Activated CD4-positive, alpha-beta T cell treated with anti-CD3 and anti-CD28 coated beads for 36 hours (primary cell): Measurements from ENCODE around the gene TMEM106A. TPM values are rescaled to one million over a fixed set of nuclear protein-coding genes. Genes with fewer than 3 reads are reported as not detected.
"Not testable (repeated sequence)": the region's sequence is repeated elsewhere in the genome, so short reads cannot be mapped to it uniquely, and the experiment has no call there.

Source experiments
- ATAC-seq: fragments of 200-7000 bp; cut with Tn5 transposase; one replicate; pipeline ENCODE4 v1.10.0; 2021; ENCODE audit warnings: mild to moderate bottlenecking, moderate library complexity
- CTCF ChIA-PET: fragments of 350-600 bp; sonication (Branson Sonifier 250); formaldehyde crosslinking; loops from one replicate; lab custom pipeline; 2021; ENCODE audit warnings: antibody characterized with exemption; lab: Charles Lee
- POLR2A ChIA-PET: fragments of 350-600 bp; sonication (Branson Sonifier 250); formaldehyde crosslinking; loops from one replicate; lab custom pipeline; 2021; ENCODE audit warnings: antibody characterized with exemption, inconsistent platforms; lab: Charles Lee
- DNase-seq: peaks from one replicate; pipeline ENCODE4 v3.0.0-alpha.2; 2020
- H3K27ac Mint-ChIP-seq: one replicate; pipeline ENCODE4 v1.8.0; 2021; ENCODE audit warnings: mixed read lengths
- H3K27me3 Mint-ChIP-seq: one replicate; pipeline ENCODE4 v1.8.0; 2021; ENCODE audit warnings: mixed read lengths
- H3K36me3 Mint-ChIP-seq: one replicate; pipeline ENCODE4 v1.8.0; 2021; ENCODE audit warnings: low read depth, mixed read lengths
- H3K4me1 Mint-ChIP-seq: one replicate; pipeline ENCODE4 v1.8.0; 2021; ENCODE audit warnings: mixed read lengths
- H3K4me3 Mint-ChIP-seq: one replicate; pipeline ENCODE4 v1.8.0; 2021; ENCODE audit warnings: mild to moderate bottlenecking, moderate library complexity, mixed read lengths
- H3K9me3 Mint-ChIP-seq: one replicate; pipeline ENCODE4 v1.8.0; 2021; ENCODE audit warnings: low read depth, mixed read lengths
- intact Hi-C, 2 experiments: fragments of 100-400 bp; cut with DNase I in 1 of 2; cut with micrococcal nuclease in 1 of 2; formaldehyde crosslinking; loops; one replicate each; pipeline versions ENCODE4 v1.14.2 to v1.15.1; 2022 to 2024; cut with DNase I, micrococcal nuclease
- total RNA-seq, 2 experiments: library from RNA; stranded (reverse); gene quantifications; one replicate each; pipeline ENCODE4 v1.2.3, GENCODE V29; 2021

The TMEM106A gene
- total RNA-seq, 2 experiments from 2014 or later, result 10.7 to 10.8 TPM

DNA sequence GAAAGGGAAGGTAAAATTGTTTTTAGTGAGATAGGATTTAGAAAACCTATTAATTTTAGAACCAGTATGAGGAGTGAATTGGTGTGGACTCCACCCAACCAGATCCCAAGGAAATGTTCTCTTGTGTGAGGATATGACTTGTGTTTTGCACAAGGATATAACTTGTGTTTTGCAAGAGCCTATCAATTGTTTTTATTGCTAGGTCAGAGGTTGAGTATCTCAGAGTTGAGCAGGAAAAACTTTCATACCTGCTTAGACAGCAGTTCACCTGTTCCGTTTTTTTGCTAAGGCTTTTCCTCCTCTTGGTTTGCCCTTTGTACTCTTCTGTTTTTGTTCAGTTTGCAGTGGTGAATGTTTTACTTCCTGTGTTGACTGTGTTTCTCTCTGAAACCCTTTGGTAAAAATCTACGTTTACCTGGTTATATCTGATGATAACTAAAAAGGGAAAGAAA, 35.5 kb upstream of the TMEM106A start:
- Mint-ChIP-seq H3K27me3 (no peaks in the 10 kb centered on the region), H3K9me3 (no peaks in the 10 kb centered on the region), H3K4me1 (peaks cover 46% of the 10 kb centered on the region), H3K4me3 (peak overlapping the region; percentile 46), H3K36me3 (peaks cover 27% of the 10 kb centered on the region), H3K27ac (peak overlapping the region; percentile 88)
- POLR2A ChIA-PET, result interaction anchor here (0.6 to 0.7 kb wide), 2 partner anchors 114 to 140 kb away, joined by 3 read pairs; no protein-coding TSS in a partner anchor
- CTCF ChIA-PET, result interaction anchor here (0.7 to 1.2 kb wide), 3 partner anchors 13 to 64 kb away, joined by 3 to 4 read pairs (median 4); no protein-coding TSS in a partner anchor
- no peak for DNase-seq
- intact Hi-C loops, result loop anchor here in 1 of 2 experiments (10.0 kb wide), 1 partner anchor 611 kb away; the partner anchor contains the start of genes COASY and MLX
- ATAC-seq, result no peak

DNA sequence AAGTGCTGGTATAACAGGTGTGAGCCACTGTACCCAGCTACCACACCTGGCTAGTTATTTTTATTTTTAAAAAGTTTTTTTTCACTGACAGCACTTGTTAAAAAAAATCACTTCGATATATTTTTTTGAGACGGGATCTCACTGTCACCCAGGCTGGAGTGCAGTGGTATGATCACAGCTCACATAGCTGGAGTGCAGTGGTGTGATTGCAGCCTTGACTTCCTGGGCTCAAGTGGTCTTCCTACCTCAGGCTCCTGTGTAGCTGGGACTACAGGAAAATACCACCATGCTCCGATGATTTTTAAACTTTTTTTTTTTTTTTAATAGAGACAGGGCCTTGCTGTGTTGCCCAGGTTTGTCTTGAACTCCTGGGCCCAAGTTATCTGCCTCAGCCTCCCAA, 27.8 kb upstream of the TMEM106A start:
- no peak overlapping the region for H3K4me3 Mint-ChIP-seq
- DNase-seq (no peak), ATAC-seq (no peak)
- H3K4me1 Mint-ChIP-seq, result no peaks in the 10 kb centered on the region
- peaks cover 2% of the 10 kb centered on the region for H3K9me3 Mint-ChIP-seq
- no peak overlapping the region for H3K27ac Mint-ChIP-seq
- no peaks in the 10 kb centered on the region for H3K27me3 Mint-ChIP-seq
- intact Hi-C loops, result no loop called here
- ChIA-PET CTCF (no interaction called here), POLR2A (no interaction called here)
- H3K36me3 Mint-ChIP-seq, result peaks cover 18% of the 10 kb centered on the region

DNA sequence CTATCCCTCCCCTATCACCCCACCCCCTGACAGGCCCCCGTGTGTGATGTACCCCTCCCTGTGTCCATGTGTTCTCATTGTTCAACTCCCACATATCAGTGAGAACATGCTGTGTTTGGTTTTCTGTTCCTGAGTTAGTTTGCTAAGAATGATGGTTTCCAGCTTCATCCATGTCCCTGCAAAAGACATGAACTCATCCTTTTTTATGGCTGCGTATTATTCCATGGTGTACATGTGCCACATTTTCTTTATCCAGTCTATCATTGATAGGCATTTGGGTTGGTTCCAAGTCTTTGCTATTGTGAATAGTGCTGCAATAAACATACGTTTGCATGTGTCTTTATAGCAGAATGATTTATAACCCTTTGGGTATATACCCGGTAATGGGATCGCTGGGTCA, 25.0 kb upstream of the TMEM106A start:
- H3K4me1 Mint-ChIP-seq, H3K9me3 Mint-ChIP-seq, POLR2A ChIA-PET, H3K27me3 Mint-ChIP-seq, H3K27ac Mint-ChIP-seq, DNase-seq, CTCF ChIA-PET, intact Hi-C loops, ATAC-seq, H3K4me3 Mint-ChIP-seq: not testable (repeated sequence)
- peaks cover 37% of the 10 kb centered on the region for H3K36me3 Mint-ChIP-seq

DNA sequence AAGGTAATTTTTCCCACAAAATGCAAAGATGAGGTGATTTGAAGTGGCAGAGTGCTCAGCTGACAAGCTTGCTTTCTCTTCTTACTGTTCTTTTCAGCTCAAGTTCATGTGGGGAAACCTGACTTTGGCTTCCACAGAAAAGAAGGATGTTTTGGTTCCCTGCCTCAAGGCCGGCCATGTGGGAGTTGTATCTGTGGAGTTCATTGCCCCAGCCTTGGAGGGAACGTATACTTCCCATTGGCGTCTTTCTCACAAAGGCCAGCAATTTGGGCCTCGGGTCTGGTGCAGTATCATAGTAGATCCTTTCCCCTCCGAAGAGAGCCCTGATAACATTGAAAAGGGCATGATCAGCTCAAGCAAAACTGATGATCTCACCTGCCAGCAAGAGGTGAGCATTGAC, 18.4 kb upstream of the TMEM106A start:
- H3K4me3 Mint-ChIP-seq, result no peak overlapping the region
- no peak for DNase-seq
- ATAC-seq, result no peak
- H3K27me3 Mint-ChIP-seq, result no peaks in the 10 kb centered on the region
- no peaks in the 10 kb centered on the region for H3K9me3 Mint-ChIP-seq
- ChIA-PET POLR2A (interaction anchor here (1.1 kb wide), 1 partner anchor 127 kb away, joined by 5 read pairs; no protein-coding TSS in a partner anchor), CTCF (interaction anchor here (1.1 kb wide), 1 partner anchor 29 kb away, joined by 3 read pairs; no protein-coding TSS in a partner anchor)
- no peak overlapping the region for H3K27ac Mint-ChIP-seq
- intact Hi-C loops, result loop anchor here in 1 of 2 experiments (5.0 kb wide), 1 partner anchor 86 kb away; no protein-coding TSS in a partner anchor
- no peaks in the 10 kb centered on the region for H3K4me1 Mint-ChIP-seq
- H3K36me3 Mint-ChIP-seq, result peaks cover 51% of the 10 kb centered on the region

DNA sequence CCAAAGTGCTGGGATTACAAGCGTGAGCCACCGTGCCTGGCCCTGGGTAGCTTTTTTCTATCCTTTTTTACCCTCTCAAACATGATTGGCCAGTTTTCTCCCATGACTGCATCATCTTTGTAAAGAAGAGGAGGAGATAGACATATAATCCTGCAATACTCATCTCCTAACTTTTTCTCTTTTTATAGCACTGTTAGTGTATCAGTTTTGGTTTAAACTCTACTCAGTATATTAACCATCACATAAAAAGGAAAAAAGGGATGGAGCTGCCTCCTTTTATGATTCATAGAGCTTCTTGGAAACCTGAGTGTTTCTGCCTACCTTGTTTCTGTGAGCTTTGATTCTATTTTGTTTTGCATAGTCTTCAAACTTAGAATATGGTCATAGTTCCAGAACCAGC, 12.0 kb upstream of the TMEM106A start:
- no peaks in the 10 kb centered on the region for H3K9me3 Mint-ChIP-seq
- H3K4me3 Mint-ChIP-seq, result no peak overlapping the region
- DNase-seq (no peak), ATAC-seq (peak; percentile 90)
- ChIA-PET CTCF (interaction anchor here (0.6 to 1.7 kb wide), 8 partner anchors 9 to 591 kb away, joined by 3 to 6 read pairs (median 4); partner anchors contain the start of genes NBR1 and RETREG3), POLR2A (interaction anchor here (0.6 to 2.3 kb wide), 11 partner anchors 12 to 201 kb away, joined by 3 to 11 read pairs (median 5); partner anchors contain the start of genes RPL27 and TMEM106A)
- peaks cover 8% of the 10 kb centered on the region for H3K4me1 Mint-ChIP-seq
- peaks cover 52% of the 10 kb centered on the region for H3K36me3 Mint-ChIP-seq
- no peaks in the 10 kb centered on the region for H3K27me3 Mint-ChIP-seq
- H3K27ac Mint-ChIP-seq, result peak overlapping the region; percentile 83
- intact Hi-C loops, result no loop called here

DNA sequence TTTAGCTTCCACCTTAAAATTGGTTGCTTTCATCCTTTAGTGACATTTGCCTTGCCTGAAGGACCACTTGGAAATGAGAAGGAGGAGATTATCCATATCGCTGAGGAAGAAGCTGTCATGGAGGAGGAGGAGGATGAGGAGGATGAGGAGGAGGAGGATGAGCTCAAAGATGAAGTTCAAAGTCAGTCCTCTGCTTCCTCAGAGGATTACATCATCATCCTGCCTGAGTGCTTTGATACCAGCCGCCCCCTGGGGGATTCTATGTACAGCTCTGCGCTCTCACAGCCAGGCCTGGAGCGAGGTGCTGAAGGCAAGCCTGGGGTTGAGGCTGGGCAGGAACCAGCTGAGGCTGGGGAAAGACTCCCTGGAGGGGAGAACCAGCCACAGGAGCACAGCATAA, 11.5 kb upstream of the TMEM106A start:
- Mint-ChIP-seq H3K36me3 (peaks cover 50% of the 10 kb centered on the region), H3K27ac (peak overlapping the region; percentile 37), H3K9me3 (no peaks in the 10 kb centered on the region), H3K27me3 (no peaks in the 10 kb centered on the region), H3K4me3 (no peak overlapping the region), H3K4me1 (peaks cover 8% of the 10 kb centered on the region)
- DNase-seq, result peak; percentile 30
- ChIA-PET CTCF (interaction anchor here (0.6 to 1.7 kb wide), 7 partner anchors 9 to 591 kb away, joined by 3 to 6 read pairs (median 3); partner anchors contain the start of genes NBR1 and RETREG3), POLR2A (interaction anchor here (0.5 to 2.3 kb wide), 12 partner anchors 11 to 201 kb away, joined by 3 to 11 read pairs (median 5); partner anchors contain the start of genes RPL27 and TMEM106A)
- ATAC-seq, result peak; percentile 61
- intact Hi-C loops, result no loop called here

DNA sequence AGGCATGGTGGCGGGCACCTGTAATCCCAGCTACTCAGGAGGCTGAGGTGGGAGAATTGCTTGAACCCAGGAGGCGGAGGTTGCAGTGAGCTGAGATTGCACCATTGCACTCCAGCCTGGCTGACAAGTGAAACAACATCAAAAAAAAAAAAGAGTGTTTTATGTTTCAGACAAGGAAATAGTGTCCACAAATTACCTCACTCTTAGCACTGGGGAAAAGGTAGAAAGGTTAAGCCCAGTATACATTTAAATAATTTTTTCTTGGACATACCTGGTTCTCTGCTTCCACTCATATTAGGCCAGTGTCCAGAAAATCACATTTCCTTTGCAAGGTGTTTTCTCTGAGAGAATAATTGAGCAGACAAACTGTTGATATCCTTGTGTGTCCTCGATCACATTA, 8.7 kb upstream of the TMEM106A start:
- POLR2A ChIA-PET, CTCF ChIA-PET: not testable (repeated sequence)

DNA sequence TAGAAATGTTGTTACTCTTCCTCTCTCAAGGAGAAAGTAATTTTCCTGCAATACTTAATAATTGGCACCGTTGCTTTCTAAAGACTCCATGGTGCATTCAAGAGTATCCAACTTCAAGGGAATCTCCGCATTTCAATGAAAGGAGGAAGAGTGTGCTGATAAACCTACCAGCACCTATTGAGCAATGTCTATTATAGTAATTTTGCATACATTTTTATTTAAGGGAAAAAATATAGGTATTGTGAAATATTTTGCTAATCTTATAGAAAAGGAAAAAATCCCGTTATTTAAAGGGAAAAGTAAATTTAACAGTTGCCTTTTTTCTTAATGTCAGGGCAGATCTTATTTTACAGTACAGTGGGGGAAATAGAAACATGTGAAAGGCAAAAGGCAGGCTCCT, 1.1 kb upstream of the TMEM106A start:
- CTCF ChIA-PET, result no interaction called here
- POLR2A ChIA-PET, result no interaction called here
- no peak for DNase-seq
- Mint-ChIP-seq H3K9me3 (no peaks in the 10 kb centered on the region), H3K27me3 (no peaks in the 10 kb centered on the region), H3K36me3 (peaks cover 25% of the 10 kb centered on the region), H3K4me1 (peaks cover 25% of the 10 kb centered on the region), H3K27ac (peak overlapping the region; percentile 92), H3K4me3 (peak overlapping the region; percentile 83)
- ATAC-seq, result no peak
- intact Hi-C loops, result loop anchor here in 1 of 2 experiments (2.0 to 5.0 kb wide), 3 partner anchors 14 to 388 kb away; partner anchors contain the start of gene BECN1

More for the DNA sequence above, 8.7 kb upstream of the TMEM106A start:
- H3K9me3 Mint-ChIP-seq, H3K4me1 Mint-ChIP-seq, intact Hi-C loops, DNase-seq, ATAC-seq, H3K27me3 Mint-ChIP-seq, H3K4me3 Mint-ChIP-seq, H3K27ac Mint-ChIP-seq: not testable (repeated sequence)
- peaks cover 47% of the 10 kb centered on the region for H3K36me3 Mint-ChIP-seq

DNA sequence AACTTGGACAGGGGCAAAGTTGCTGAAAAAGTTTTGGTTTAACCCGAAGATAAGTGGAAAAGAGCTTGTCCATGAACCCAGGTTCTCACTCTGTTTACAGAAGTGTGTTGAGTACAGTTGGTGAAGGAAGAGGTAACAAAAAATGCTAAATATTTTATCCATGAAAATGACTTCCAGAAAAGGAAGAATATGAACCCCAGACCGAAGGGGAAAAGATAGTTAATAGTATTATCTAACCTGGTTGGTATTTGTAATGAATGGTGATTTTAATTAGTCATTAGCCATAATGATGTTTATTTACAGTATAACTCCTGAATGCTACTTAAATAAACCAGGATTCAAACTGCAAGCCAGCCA, 574 bp upstream of the TMEM106A start:
- intact Hi-C loops, result loop anchor here (1.0 to 5.0 kb wide), 10 partner anchors 14 to 389 kb away; partner anchors contain the start of genes AARSD1 (in 1 of the 2), BECN1 (in 1 of the 2), BRCA1 (in 1 of the 2) and PTGES3L (in 1 of the 2)
- no peak for DNase-seq
- Mint-ChIP-seq H3K27me3 (no peaks in the 10 kb centered on the region), H3K36me3 (peaks cover 28% of the 10 kb centered on the region), H3K27ac (peak overlapping the region; percentile 92), H3K9me3 (no peaks in the 10 kb centered on the region), H3K4me1 (peaks cover 25% of the 10 kb centered on the region), H3K4me3 (peak overlapping the region; percentile 83)
- ATAC-seq, result no peak
- ChIA-PET CTCF (interaction anchor here (0.6 to 1.1 kb wide), 5 partner anchors 39 to 1263 kb away, joined by 3 to 5 read pairs (median 3); partner anchors contain the start of gene DHX8), POLR2A (interaction anchor here (0.9 to 1.2 kb wide), 4 partner anchors 11 to 213 kb away, joined by 3 to 18 read pairs (median 5); partner anchors contain the start of gene RPL27)

DNA sequence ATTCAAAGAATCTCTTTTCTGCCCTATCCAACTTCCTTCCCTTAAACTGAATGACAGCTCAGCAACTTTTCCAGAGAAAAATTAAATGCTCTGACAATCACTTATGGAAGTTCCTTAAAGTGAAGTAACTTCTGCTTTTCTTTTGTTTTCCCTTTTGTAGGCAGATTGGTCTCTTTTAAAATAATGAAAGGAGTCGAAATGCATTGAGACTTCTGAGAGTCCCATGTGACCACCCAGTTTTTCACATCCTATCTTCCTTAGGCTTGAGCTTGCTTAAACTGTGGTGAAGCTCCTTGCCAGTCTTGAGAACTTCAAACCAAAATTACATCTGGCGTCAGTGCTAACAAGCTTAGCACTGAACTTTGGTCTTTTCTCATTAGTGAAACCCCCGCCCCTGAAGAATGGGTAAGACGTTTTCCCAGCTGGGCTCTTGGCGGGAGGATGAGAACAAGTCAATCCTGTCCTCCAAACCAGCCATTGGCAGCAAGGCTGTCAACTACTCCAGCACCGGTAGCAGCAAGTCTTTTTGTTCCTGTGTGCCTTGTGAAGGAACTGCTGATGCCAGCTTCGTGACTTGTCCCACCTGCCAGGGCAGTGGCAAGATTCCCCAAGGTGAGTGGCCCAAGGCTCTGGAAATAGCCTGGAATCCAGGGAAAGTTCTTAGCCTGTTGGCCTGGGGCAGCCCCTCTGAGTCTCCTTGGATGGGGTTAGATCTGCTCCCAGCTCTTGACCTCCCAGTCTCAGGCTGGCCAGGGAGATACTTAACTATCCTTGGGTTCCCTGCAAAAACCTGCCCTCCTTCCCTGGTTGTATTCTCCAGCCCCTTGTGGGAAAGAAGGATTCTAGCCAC, 1.2 kb downstream of the TMEM106A start:
- intact Hi-C loops, result loop anchor here in 1 of 2 experiments (5.0 kb wide), 2 partner anchors 174 to 391 kb away; partner anchors contain the start of gene BECN1
- Mint-ChIP-seq H3K9me3 (no peaks in the 10 kb centered on the region), H3K4me3 (peak overlapping the region; percentile 83), H3K27ac (peak overlapping the region; percentile 92), H3K36me3 (peaks cover 32% of the 10 kb centered on the region), H3K4me1 (peaks cover 36% of the 10 kb centered on the region), H3K27me3 (no peaks in the 10 kb centered on the region)
- DNase-seq (no peak), ATAC-seq (no peak)
- POLR2A ChIA-PET, result interaction anchor here (0.6 to 2.4 kb wide), 6 partner anchors 13 to 903 kb away, joined by 3 to 23 read pairs (median 3); no protein-coding TSS in a partner anchor
- CTCF ChIA-PET, result interaction anchor here (0.6 to 1.5 kb wide), 6 partner anchors 36 to 149 kb away, joined by 3 to 5 read pairs (median 4); no protein-coding TSS in a partner anchor
